WTC11 (cell line): Measurements from ENCODE around the gene ICOS. TPM values are rescaled to one million over a fixed set of nuclear protein-coding genes. Genes with fewer than 3 reads are reported as not detected.

ENCODE experiments used
- ATAC-seq: fragments of 200-7000 bp; cut with Tn5 transposase; 2 replicates; pipeline ENCODE4 v1.10.0; 2021; ENCODE audit warnings: mild to moderate bottlenecking, moderate library complexity
- CTCF ChIA-PET: fragments of 300-600 bp; sonication (Branson Sonifier 250); formaldehyde crosslinking; loops from one replicate; lab custom pipeline; 2021; ENCODE audit warnings: antibody characterized with exemption; lab: Charles Lee
- POLR2A ChIA-PET: fragments of 350-600 bp; sonication (Branson Sonifier 250); formaldehyde crosslinking; loops from one replicate; lab custom pipeline; 2021; ENCODE audit warnings: antibody characterized with exemption; lab: Charles Lee
- DNase-seq: peaks from one replicate; pipeline ENCODE4 v3.0.0; 2021; ENCODE audit warnings: low spot score
- H3K27ac Mint-ChIP-seq: 2 replicates; pipeline ENCODE4 v1.8.0; 2021; ENCODE audit warnings: mixed read lengths
- H3K27me3 Mint-ChIP-seq: 2 replicates; pipeline ENCODE4 v1.8.0; 2021; ENCODE audit warnings: low read depth, mild to moderate bottlenecking, moderate library complexity, mixed read lengths
- H3K36me3 Mint-ChIP-seq: 2 replicates; pipeline ENCODE4 v1.8.0; 2021; ENCODE audit warnings: mixed read lengths
- H3K4me1 Mint-ChIP-seq: 2 replicates; pipeline ENCODE4 v1.8.0; 2022; ENCODE audit warnings: mixed read lengths
- H3K4me3 Mint-ChIP-seq: 2 replicates; pipeline ENCODE4 v1.8.0; 2021; ENCODE audit warnings: mild to moderate bottlenecking, moderate library complexity, mixed read lengths
- H3K9me3 Mint-ChIP-seq: 2 replicates; pipeline ENCODE4 v1.8.0; 2021; ENCODE audit warnings: mixed read lengths
- CBFB ChIP-seq: sonication (generic); formaldehyde crosslinking; IDR thresholded peaks from 2 replicates; pipeline ENCODE4 v1.8.1; 2022; ENCODE audit warnings: mild to moderate bottlenecking, low read depth, missing genetic modification reagents
- FOXK1 ChIP-seq: sonication (generic); formaldehyde crosslinking; IDR thresholded peaks from 2 replicates; pipeline ENCODE4 v1.8.0; 2022; ENCODE audit warnings: mild to moderate bottlenecking, moderate library complexity, missing genetic modification reagents
- FOXP1 ChIP-seq: sonication (generic); formaldehyde crosslinking; IDR thresholded peaks from 2 replicates; pipeline ENCODE4 v1.8.0; 2022; ENCODE audit warnings: missing genetic modification reagents, mild to moderate bottlenecking, moderate library complexity, borderline replicate concordance
- GABPB1 ChIP-seq: sonication (generic); formaldehyde crosslinking; IDR thresholded peaks from 2 replicates; pipeline ENCODE4 v1.8.1; 2023; ENCODE audit warnings: mild to moderate bottlenecking, missing genetic modification reagents
- GRHL2 ChIP-seq: fragments of 250-450 bp; sonication (Bioruptor Pico); IDR thresholded peaks from 2 replicates; pipeline ENCODE4 v1.8.0; 2022; ENCODE audit warnings: mild to moderate bottlenecking, moderate library complexity; ENCODE audit not compliant: insufficient replicate concordance, severe bottlenecking
- SOX15 ChIP-seq: fragments of 250-450 bp; sonication (Bioruptor Pico); IDR thresholded peaks from 2 replicates; pipeline ENCODE4 v1.9.0; 2021; ENCODE audit warnings: mild to moderate bottlenecking
- TCF7 ChIP-seq: sonication (generic); formaldehyde crosslinking; IDR thresholded peaks from 2 replicates; pipeline ENCODE4 v1.8.0; 2022; ENCODE audit warnings: mild to moderate bottlenecking, low read depth, missing genetic modification reagents, moderate library complexity
- TEAD1 ChIP-seq: sonication (generic); formaldehyde crosslinking; IDR thresholded peaks from 2 replicates; pipeline ENCODE4 v1.8.0; 2022; ENCODE audit warnings: mild to moderate bottlenecking, missing genetic modification reagents
- TP53 ChIP-seq: sonication (generic); formaldehyde crosslinking; IDR thresholded peaks from 2 replicates; pipeline ENCODE4 v1.8.1; 2023; ENCODE audit warnings: mild to moderate bottlenecking, missing genetic modification reagents
- ZNF121 ChIP-seq: sonication (generic); formaldehyde crosslinking; IDR thresholded peaks from 2 replicates; pipeline ENCODE4 v1.8.0; 2023; ENCODE audit warnings: missing genetic modification reagents
- total RNA-seq: library from RNA; stranded (reverse); gene quantifications from 3 replicates; pipeline ENCODE4 v1.2.3, GENCODE V29; 2021
- TF ChIP-seq, protein P1 (sequence below): sonication (generic); formaldehyde crosslinking; IDR thresholded peaks from 2 replicates; pipeline ENCODE4 v1.8.1; 2022; ENCODE audit warnings: mild to moderate bottlenecking, moderate library complexity, missing genetic modification reagents
- TF ChIP-seq, protein P2 (sequence below): fragments of 250-450 bp; sonication (Bioruptor Pico); IDR thresholded peaks from 2 replicates; pipeline ENCODE4 v2.1.2; 2022; ENCODE audit warnings: mild to moderate bottlenecking, moderate library complexity
- TF ChIP-seq, protein P3 (sequence below): sonication (generic); formaldehyde crosslinking; IDR thresholded peaks from 2 replicates; pipeline ENCODE4 v1.8.0; 2022; ENCODE audit warnings: mild to moderate bottlenecking, missing genetic modification reagents
- TF ChIP-seq, protein P4 (sequence below): fragments of 250-450 bp; sonication (Bioruptor Pico); conservative IDR thresholded peaks from 2 replicates; pipeline ENCODE4 v1.9.0; 2021; ENCODE audit warnings: mild to moderate bottlenecking
- TF ChIP-seq, protein P5 (sequence below): sonication (generic); formaldehyde crosslinking; IDR thresholded peaks from 2 replicates; pipeline ENCODE4 v1.8.0; 2022; ENCODE audit warnings: mild to moderate bottlenecking, missing genetic modification reagents
- TF ChIP-seq, protein P6 (sequence below): sonication (generic); formaldehyde crosslinking; IDR thresholded peaks from 2 replicates; pipeline ENCODE4 v1.8.0; 2023; ENCODE audit warnings: mild to moderate bottlenecking, missing genetic modification reagents
- TF ChIP-seq, protein P7 (sequence below): fragments of 250-450 bp; sonication (Bioruptor Pico); IDR thresholded peaks from 2 replicates; pipeline ENCODE4 v1.8.0; 2021; ENCODE audit warnings: mild to moderate bottlenecking
- TF ChIP-seq, protein P8 (sequence below): fragments of 250-450 bp; sonication (Bioruptor Pico); IDR thresholded peaks from 2 replicates; pipeline ENCODE4 v1.9.0; 2021; ENCODE audit warnings: mild to moderate bottlenecking, borderline replicate concordance

ICOS gene
- total RNA-seq, 1 experiment from 2014 or later = 0.11 TPM

DNA sequence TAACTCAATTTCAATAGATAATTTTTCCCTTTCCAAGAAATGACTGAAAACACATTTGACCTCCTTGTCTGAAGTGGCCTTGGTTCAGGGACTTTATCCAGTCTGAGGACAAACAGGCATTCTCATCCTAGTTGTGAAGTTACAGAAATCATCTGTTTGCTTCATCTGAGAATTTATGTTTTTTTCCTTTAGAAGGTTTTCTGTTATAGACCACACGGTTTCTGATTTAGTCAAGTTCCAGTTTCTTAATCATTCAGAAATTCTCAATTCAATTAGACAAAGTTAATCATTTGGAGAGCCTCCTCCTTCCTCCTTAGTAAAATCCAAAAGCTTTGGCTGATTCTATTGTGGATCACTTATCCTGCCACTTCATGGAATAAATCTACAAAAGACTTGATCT lies 60.9 kb downstream of the ICOS start:
- H3K36me3 Mint-ChIP-seq = no peaks in the 10 kb centered on the region

DNA sequence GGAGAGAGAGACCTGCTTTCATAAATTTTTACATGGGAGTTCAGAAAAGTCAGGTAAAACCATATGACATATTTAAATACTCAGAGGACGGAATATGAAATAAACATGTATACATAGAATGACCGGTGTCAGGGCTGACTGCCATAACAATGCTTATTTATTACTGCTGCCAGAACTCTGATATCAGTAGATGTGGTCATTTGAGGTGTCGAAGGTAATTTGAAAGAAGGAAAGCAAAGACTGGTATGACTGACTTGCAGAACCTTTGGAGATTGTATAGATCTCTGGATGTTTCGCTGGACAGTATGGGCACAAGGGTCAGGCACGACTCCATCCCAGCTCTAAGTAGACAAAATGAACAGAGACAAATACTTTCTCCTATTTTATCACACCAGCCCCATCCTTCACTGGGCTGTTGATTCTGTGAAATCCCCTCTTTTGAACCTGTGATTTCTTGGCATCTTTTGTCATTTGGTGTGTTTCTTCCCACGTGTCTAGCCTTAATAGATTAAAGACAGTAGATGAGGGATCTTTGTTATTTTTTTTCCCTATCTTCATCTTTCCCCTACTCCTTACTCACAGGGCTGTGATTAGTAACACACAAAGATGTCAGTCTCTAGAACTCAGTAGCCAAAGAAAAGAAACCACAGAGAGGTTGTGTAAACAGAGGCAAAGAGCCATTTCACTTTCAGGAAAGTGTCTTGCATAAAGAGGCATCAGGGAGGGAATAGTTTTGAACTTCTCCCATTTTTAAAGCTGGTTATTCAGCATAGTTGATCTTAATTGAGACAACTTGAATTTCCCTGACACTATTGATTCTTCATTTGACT lies 61.6 kb downstream of the ICOS start:
- peaks cover 12% of the 10 kb centered on the region for H3K9me3 Mint-ChIP-seq
- TF ChIP-seq, protein P1, sequence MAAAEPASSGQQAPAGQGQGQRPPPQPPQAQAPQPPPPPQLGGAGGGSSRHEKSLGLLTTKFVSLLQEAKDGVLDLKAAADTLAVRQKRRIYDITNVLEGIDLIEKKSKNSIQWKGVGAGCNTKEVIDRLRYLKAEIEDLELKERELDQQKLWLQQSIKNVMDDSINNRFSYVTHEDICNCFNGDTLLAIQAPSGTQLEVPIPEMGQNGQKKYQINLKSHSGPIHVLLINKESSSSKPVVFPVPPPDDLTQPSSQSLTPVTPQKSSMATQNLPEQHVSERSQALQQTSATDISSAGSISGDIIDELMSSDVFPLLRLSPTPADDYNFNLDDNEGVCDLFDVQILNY (CRISPR knock-in tag) = no peak
- TF ChIP-seq, protein P2, sequence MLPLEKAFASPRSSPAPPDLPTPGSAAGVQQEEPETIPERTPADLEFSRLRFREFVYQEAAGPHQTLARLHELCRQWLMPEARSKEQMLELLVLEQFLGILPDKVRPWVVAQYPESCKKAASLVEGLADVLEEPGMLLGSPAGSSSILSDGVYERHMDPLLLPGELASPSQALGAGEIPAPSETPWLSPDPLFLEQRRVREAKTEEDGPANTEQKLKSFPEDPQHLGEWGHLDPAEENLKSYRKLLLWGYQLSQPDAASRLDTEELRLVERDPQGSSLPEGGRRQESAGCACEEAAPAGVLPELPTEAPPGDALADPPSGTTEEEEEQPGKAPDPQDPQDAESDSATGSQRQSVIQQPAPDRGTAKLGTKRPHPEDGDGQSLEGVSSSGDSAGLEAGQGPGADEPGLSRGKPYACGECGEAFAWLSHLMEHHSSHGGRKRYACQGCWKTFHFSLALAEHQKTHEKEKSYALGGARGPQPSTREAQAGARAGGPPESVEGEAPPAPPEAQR (CRISPR knock-in tag) = no peak
- TF ChIP-seq, protein P3, sequence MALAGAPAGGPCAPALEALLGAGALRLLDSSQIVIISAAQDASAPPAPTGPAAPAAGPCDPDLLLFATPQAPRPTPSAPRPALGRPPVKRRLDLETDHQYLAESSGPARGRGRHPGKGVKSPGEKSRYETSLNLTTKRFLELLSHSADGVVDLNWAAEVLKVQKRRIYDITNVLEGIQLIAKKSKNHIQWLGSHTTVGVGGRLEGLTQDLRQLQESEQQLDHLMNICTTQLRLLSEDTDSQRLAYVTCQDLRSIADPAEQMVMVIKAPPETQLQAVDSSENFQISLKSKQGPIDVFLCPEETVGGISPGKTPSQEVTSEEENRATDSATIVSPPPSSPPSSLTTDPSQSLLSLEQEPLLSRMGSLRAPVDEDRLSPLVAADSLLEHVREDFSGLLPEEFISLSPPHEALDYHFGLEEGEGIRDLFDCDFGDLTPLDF (CRISPR knock-in tag) = no peak
- TF ChIP-seq TP53 (CRISPR knock-in tag) (no peak), TEAD1 (no peak), GABPB1 (CRISPR knock-in tag) (no peak), TCF7 (CRISPR knock-in tag) (no peak), ZNF121 (CRISPR knock-in tag) (no peak)
- TF ChIP-seq, protein P4, sequence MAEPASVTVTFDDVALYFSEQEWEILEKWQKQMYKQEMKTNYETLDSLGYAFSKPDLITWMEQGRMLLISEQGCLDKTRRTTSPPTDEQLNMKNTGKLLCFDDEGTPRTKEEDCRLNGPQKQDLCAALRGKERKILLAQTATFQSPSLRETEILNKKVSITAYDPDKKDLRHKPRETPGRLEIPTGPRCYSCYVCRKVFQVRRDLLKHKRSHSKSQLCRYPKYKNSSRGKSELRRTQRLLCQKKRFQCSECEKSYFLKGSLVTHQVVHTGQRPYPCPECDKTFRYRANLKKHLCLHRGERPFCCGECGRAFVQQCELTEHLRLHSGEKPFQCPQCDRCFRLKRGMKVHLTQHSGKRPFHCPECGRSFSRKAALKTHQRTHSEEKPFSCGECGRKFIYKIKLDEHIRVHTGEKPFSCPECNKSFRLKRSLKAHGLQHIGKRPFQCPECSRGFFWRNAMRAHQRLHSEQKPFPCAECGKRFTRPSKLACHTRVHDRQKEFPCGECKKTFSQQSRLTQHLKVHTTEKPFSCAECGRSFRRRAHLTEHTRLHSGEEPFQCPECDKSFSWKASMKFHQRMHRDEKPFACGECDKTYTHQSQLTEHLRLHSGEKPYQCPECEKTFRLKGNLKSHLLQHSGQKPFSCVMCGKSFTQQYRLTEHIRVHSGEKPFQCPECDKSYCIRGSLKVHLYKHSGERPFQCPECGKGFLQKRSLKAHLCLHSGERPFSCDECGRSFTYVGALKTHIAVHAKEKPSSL (CRISPR knock-in tag) = no peak
- TF ChIP-seq, protein P5, sequence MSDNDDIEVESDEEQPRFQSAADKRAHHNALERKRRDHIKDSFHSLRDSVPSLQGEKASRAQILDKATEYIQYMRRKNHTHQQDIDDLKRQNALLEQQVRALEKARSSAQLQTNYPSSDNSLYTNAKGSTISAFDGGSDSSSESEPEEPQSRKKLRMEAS (CRISPR knock-in tag) = no peak
- no peak overlapping the region for H3K27ac Mint-ChIP-seq
- ChIA-PET POLR2A (no interaction called here), CTCF (no interaction called here)
- DNase-seq = no peak
- ATAC-seq = no peak
- H3K4me3 Mint-ChIP-seq = no peak overlapping the region
- no peaks in the 10 kb centered on the region for H3K27me3 Mint-ChIP-seq
- H3K4me1 Mint-ChIP-seq = no peaks in the 10 kb centered on the region
- H3K36me3 Mint-ChIP-seq = no peaks in the 10 kb centered on the region

More for the DNA sequence above, 60.9 kb downstream of the ICOS start:
- H3K27me3 Mint-ChIP-seq = no peaks in the 10 kb centered on the region
- ATAC-seq (no peak), DNase-seq (no peak)
- TF ChIP-seq, protein P6, sequence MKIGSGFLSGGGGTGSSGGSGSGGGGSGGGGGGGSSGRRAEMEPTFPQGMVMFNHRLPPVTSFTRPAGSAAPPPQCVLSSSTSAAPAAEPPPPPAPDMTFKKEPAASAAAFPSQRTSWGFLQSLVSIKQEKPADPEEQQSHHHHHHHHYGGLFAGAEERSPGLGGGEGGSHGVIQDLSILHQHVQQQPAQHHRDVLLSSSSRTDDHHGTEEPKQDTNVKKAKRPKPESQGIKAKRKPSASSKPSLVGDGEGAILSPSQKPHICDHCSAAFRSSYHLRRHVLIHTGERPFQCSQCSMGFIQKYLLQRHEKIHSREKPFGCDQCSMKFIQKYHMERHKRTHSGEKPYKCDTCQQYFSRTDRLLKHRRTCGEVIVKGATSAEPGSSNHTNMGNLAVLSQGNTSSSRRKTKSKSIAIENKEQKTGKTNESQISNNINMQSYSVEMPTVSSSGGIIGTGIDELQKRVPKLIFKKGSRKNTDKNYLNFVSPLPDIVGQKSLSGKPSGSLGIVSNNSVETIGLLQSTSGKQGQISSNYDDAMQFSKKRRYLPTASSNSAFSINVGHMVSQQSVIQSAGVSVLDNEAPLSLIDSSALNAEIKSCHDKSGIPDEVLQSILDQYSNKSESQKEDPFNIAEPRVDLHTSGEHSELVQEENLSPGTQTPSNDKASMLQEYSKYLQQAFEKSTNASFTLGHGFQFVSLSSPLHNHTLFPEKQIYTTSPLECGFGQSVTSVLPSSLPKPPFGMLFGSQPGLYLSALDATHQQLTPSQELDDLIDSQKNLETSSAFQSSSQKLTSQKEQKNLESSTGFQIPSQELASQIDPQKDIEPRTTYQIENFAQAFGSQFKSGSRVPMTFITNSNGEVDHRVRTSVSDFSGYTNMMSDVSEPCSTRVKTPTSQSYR (CRISPR knock-in tag) = no peak
- TF ChIP-seq CBFB (no peak), FOXP1 (CRISPR knock-in tag) (no peak), TEAD1 (no peak), GRHL2 (no peak), TP53 (CRISPR knock-in tag) (no peak), SOX15 (CRISPR knock-in tag) (no peak), FOXK1 (CRISPR knock-in tag) (no peak)
- TF ChIP-seq, protein P7, sequence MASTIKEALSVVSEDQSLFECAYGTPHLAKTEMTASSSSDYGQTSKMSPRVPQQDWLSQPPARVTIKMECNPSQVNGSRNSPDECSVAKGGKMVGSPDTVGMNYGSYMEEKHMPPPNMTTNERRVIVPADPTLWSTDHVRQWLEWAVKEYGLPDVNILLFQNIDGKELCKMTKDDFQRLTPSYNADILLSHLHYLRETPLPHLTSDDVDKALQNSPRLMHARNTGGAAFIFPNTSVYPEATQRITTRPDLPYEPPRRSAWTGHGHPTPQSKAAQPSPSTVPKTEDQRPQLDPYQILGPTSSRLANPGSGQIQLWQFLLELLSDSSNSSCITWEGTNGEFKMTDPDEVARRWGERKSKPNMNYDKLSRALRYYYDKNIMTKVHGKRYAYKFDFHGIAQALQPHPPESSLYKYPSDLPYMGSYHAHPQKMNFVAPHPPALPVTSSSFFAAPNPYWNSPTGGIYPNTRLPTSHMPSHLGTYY = no peak
- TF ChIP-seq, protein P8, sequence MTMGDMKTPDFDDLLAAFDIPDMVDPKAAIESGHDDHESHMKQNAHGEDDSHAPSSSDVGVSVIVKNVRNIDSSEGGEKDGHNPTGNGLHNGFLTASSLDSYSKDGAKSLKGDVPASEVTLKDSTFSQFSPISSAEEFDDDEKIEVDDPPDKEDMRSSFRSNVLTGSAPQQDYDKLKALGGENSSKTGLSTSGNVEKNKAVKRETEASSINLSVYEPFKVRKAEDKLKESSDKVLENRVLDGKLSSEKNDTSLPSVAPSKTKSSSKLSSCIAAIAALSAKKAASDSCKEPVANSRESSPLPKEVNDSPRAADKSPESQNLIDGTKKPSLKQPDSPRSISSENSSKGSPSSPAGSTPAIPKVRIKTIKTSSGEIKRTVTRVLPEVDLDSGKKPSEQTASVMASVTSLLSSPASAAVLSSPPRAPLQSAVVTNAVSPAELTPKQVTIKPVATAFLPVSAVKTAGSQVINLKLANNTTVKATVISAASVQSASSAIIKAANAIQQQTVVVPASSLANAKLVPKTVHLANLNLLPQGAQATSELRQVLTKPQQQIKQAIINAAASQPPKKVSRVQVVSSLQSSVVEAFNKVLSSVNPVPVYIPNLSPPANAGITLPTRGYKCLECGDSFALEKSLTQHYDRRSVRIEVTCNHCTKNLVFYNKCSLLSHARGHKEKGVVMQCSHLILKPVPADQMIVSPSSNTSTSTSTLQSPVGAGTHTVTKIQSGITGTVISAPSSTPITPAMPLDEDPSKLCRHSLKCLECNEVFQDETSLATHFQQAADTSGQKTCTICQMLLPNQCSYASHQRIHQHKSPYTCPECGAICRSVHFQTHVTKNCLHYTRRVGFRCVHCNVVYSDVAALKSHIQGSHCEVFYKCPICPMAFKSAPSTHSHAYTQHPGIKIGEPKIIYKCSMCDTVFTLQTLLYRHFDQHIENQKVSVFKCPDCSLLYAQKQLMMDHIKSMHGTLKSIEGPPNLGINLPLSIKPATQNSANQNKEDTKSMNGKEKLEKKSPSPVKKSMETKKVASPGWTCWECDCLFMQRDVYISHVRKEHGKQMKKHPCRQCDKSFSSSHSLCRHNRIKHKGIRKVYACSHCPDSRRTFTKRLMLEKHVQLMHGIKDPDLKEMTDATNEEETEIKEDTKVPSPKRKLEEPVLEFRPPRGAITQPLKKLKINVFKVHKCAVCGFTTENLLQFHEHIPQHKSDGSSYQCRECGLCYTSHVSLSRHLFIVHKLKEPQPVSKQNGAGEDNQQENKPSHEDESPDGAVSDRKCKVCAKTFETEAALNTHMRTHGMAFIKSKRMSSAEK (CRISPR knock-in tag) = no peak
- H3K4me3 Mint-ChIP-seq = no peak overlapping the region
- CTCF ChIA-PET = no interaction called here
- peaks cover 12% of the 10 kb centered on the region for H3K9me3 Mint-ChIP-seq
- POLR2A ChIA-PET = no interaction called here
- H3K27ac Mint-ChIP-seq = no peak overlapping the region
- H3K4me1 Mint-ChIP-seq = no peaks in the 10 kb centered on the region
